ENCODE measurements around the gene HELT.

DNA sequence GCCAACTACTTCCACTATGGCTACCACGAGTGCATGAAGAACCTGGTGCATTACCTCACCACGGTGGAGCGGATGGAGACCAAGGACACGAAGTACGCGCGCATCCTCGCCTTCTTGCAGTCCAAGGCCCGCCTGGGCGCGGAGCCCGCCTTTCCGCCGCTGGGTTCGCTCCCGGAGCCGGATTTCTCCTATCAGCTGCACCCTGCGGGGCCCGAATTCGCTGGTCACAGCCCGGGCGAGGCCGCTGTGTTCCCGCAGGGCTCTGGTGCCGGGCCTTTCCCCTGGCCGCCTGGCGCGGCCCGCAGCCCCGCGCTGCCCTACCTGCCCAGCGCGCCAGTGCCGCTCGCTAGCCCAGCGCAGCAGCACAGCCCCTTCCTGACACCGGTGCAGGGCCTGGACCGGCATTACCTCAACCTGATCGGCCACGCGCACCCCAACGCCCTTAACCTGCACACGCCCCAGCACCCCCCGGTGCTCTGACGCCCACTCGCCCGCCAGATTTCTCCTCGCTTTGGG, 2.1 kb downstream of the HELT start:
- no peak for TF ChIP-seq CTCF (IDR thresholded peaks at IDR 0.05; ENCODE audit: poor library complexity)
- no peak for TF ChIP-seq EZH2phosphoT487 (IDR thresholded peaks at IDR 0.05; ENCODE audit: low read depth, severe bottlenecking, unreplicated experiment)
- TF ChIP-seq EZH2 (IDR thresholded peaks at IDR 0.05; ENCODE audit: borderline replicate concordance) = no peak
